HEK293 (cell line): ENCODE data around the gene NEIL3.

Experiments used
- GLIS1 ChIP-seq: fragments of 450-650 bp; formaldehyde crosslinking; IDR thresholded peaks from 2 replicates; pipeline ENCODE4 v1.5.1; 2016; ENCODE audit warnings: missing biosample characterization, missing genetic modification characterization
- HOXA7 ChIP-seq: sonication (generic); formaldehyde crosslinking; IDR thresholded peaks from 2 replicates; pipeline ENCODE4 v1.8.1; 2022; ENCODE audit warnings: missing genetic modification reagents, borderline replicate concordance
- ZBTB21 ChIP-seq: fragments of 450-650 bp; formaldehyde crosslinking; IDR thresholded peaks from 2 replicates; pipeline ENCODE4 v1.5.1; 2017; ENCODE audit warnings: missing biosample characterization, missing genetic modification characterization
- ZNF16 ChIP-seq: fragments of 450-650 bp; formaldehyde crosslinking; IDR thresholded peaks from 2 replicates; pipeline ENCODE4 v1.5.1; 2016; ENCODE audit warnings: low read depth, missing biosample characterization, missing genetic modification characterization
- TF ChIP-seq, protein P1 (sequence below): fragments of 450-650 bp; formaldehyde crosslinking; conservative IDR thresholded peaks from 2 replicates; pipeline ENCODE4 v1.5.1; 2016; ENCODE audit warnings: low read depth, missing biosample characterization, missing genetic modification characterization
- TF ChIP-seq, protein P2 (sequence below): fragments of 450-650 bp; formaldehyde crosslinking; IDR thresholded peaks from 2 replicates; pipeline ENCODE4 v1.5.1; 2016; ENCODE audit warnings: missing biosample characterization, missing genetic modification characterization

DNA sequence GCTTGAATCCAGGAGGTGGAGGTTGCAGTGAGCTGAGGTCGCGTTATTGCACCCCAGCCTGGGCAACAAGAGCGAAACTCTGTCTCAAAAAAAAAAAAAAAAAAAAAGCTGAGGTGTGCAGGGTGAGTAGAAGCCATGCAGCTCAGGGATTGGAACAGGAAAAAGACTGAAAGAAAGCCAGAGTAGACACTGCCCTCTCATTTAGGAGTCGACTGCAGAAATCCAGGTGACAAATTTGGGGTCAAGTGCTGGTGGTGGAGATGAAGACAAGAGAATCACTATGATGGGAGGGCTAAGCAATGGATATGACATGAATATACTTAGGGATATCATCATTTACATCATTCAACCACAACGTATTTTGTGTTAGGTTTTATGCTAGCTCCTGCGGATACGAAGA is 1.9 kb downstream of the NEIL3 start:
- TF ChIP-seq, protein P1, sequence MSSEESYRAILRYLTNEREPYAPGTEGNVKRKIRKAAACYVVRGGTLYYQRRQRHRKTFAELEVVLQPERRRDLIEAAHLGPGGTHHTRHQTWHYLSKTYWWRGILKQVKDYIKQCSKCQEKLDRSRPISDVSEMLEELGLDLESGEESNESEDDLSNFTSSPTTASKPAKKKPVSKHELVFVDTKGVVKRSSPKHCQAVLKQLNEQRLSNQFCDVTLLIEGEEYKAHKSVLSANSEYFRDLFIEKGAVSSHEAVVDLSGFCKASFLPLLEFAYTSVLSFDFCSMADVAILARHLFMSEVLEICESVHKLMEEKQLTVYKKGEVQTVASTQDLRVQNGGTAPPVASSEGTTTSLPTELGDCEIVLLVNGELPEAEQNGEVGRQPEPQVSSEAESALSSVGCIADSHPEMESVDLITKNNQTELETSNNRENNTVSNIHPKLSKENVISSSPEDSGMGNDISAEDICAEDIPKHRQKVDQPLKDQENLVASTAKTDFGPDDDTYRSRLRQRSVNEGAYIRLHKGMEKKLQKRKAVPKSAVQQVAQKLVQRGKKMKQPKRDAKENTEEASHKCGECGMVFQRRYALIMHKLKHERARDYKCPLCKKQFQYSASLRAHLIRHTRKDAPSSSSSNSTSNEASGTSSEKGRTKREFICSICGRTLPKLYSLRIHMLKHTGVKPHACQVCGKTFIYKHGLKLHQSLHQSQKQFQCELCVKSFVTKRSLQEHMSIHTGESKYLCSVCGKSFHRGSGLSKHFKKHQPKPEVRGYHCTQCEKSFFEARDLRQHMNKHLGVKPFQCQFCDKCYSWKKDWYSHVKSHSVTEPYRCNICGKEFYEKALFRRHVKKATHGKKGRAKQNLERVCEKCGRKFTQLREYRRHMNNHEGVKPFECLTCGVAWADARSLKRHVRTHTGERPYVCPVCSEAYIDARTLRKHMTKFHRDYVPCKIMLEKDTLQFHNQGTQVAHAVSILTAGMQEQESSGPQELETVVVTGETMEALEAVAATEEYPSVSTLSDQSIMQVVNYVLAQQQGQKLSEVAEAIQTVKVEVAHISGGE (tag by site-specific recombination), result no peak
- no peak for TF ChIP-seq ZBTB21 (tag by site-specific recombination)
- no peak for TF ChIP-seq ZNF16
- no peak for TF ChIP-seq HOXA7 (CRISPR knock-in tag)
- no peak for TF ChIP-seq GLIS1 (tag by site-specific recombination)
- TF ChIP-seq, protein P2, sequence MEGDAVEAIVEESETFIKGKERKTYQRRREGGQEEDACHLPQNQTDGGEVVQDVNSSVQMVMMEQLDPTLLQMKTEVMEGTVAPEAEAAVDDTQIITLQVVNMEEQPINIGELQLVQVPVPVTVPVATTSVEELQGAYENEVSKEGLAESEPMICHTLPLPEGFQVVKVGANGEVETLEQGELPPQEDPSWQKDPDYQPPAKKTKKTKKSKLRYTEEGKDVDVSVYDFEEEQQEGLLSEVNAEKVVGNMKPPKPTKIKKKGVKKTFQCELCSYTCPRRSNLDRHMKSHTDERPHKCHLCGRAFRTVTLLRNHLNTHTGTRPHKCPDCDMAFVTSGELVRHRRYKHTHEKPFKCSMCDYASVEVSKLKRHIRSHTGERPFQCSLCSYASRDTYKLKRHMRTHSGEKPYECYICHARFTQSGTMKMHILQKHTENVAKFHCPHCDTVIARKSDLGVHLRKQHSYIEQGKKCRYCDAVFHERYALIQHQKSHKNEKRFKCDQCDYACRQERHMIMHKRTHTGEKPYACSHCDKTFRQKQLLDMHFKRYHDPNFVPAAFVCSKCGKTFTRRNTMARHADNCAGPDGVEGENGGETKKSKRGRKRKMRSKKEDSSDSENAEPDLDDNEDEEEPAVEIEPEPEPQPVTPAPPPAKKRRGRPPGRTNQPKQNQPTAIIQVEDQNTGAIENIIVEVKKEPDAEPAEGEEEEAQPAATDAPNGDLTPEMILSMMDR (tag by site-specific recombination), result no peak
